Breast epithelium (tissue), 3 donors: ENCODE results near the gene C1QTNF5.

Experiments used
- POLR2A ChIP-seq: fragments of 450-650 bp; IDR thresholded peaks from one replicate; pipeline ENCODE4 v1.6.1; 2016; ENCODE audit warnings: antibody characterized with exemption, mild to moderate bottlenecking, moderate library complexity
- TF ChIP-seq, protein P1 (sequence below), 3 donors: fragments of 450-650 bp; IDR thresholded peaks; one replicate each; pipeline ENCODE4 v1.5.1; 2016 to 2017; ENCODE audit warnings: antibody characterized with exemption in 3 of 3, mild to moderate bottlenecking in 3 of 3, moderate library complexity in 3 of 3

DNA sequence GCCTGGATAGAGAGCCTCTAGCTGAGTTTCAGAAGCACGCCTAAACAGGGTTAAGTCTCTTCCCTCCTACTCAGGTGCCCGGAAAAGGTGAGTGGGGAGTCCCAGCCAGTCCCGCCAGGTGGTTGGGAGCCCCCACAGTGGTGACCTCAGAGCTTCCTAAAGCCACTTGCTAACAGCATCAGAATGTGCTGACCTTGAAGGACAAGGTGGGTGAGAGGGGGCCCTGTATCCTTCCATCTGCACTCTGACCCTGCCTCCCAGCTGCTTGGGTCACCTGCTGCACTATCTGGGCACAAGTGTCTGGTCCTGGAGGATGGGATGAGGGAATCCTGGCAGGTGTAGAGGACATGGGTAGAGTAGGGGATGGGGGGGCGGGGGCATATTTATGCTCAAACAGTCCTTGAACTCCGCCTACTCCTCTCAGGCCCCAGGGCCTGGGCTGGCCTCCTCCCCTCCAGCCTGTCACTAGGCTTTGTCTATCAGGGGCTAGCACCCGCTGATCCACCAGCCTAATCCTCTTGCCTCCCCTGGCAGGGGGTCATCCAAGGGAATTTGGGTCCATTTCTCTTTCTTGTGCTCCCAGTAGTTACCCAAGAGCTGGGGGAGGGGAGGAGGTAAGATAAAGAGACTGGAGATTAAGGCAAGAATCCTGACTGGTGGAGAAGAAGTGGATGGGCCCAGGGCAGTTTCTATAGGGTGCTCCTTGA is 37.4 kb upstream of the C1QTNF5 start:
- TF ChIP-seq, protein P1, sequence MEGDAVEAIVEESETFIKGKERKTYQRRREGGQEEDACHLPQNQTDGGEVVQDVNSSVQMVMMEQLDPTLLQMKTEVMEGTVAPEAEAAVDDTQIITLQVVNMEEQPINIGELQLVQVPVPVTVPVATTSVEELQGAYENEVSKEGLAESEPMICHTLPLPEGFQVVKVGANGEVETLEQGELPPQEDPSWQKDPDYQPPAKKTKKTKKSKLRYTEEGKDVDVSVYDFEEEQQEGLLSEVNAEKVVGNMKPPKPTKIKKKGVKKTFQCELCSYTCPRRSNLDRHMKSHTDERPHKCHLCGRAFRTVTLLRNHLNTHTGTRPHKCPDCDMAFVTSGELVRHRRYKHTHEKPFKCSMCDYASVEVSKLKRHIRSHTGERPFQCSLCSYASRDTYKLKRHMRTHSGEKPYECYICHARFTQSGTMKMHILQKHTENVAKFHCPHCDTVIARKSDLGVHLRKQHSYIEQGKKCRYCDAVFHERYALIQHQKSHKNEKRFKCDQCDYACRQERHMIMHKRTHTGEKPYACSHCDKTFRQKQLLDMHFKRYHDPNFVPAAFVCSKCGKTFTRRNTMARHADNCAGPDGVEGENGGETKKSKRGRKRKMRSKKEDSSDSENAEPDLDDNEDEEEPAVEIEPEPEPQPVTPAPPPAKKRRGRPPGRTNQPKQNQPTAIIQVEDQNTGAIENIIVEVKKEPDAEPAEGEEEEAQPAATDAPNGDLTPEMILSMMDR (IDR thresholded peaks at IDR 0.05) = no peak
- no peak for TF ChIP-seq POLR2A
